Measurements from ENCODE around the gene CPNE9. TPM values are rescaled to one million over a fixed set of nuclear protein-coding genes. Genes with fewer than 3 reads are reported as not detected.

Gene CPNE9
- total RNA-seq, 4 donors from 2014 or later = not detected

- Histone ChIP-seq H3K4me3 (no peak overlapping the region), H3K9me3 (no peaks in the 10 kb centered on the region), H3K27ac (no peak overlapping the region), H3K4me1 (peaks cover 0 to 3% (median 0%) of the 10 kb centered on the region in 4 donors), H3K36me3 (peaks cover 0 to 74% (median 34%) of the 10 kb centered on the region in 4 donors), H3K27me3 (no peaks in the 10 kb centered on the region)
- in situ Hi-C loops (cut with MboI; ENCODE audit: low pct_ligation_motif_present in 1 of 4, low pct_unique_long_range_greater_than_20kb in 1 of 4, low sequenced_read_pairs in 3 of 4) (no loop called here), intact Hi-C loops (cut with DNase I; ENCODE audit: low total_unique reads) (no loop called here)
- no peak for DNase-seq
- TF ChIP-seq POLR2A (IDR thresholded peaks at IDR 0.05) = no peak
- no peak for TF ChIP-seq CTCF (IDR thresholded peaks at IDR 0.05)
- TF ChIP-seq POLR2AphosphoS5 (IDR thresholded peaks at IDR 0.05) = no peak
- TF ChIP-seq EP300 (IDR thresholded peaks at IDR 0.05; ENCODE audit: low read depth) = no peak
- WGBS, 2 donors (ENCODE audit: low coverage in 1 of 2) = 44 to 77% methylated on average over 1 to 6 of the region's 6 CpGs
Observed at GRCh38 chr3:9676785-9677184, 26.8 kb upstream of the CPNE9 start.

- no peak for DNase-seq
- Histone ChIP-seq H3K36me3 (peaks cover 0 to 73% (median 30%) of the 10 kb centered on the region in 4 donors), H3K27me3 (no peaks in the 10 kb centered on the region), H3K4me1 (peaks cover 0 to 3% (median 0%) of the 10 kb centered on the region in 4 donors), H3K4me3 (no peak overlapping the region), H3K9me3 (no peaks in the 10 kb centered on the region), H3K27ac (no peak overlapping the region)
- intact Hi-C loops (cut with DNase I; ENCODE audit: low total_unique reads) (no loop called here), in situ Hi-C loops (cut with MboI; ENCODE audit: low pct_ligation_motif_present in 1 of 4, low pct_unique_long_range_greater_than_20kb in 1 of 4, low sequenced_read_pairs in 3 of 4) (no loop called here)
- WGBS, 2 donors (ENCODE audit: low coverage in 1 of 2) = 80 to 83% methylated on average over 1 to 3 of the region's 3 CpGs
- TF ChIP-seq POLR2A (IDR thresholded peaks at IDR 0.05) = no peak
- no peak for TF ChIP-seq CTCF (IDR thresholded peaks at IDR 0.05)
- TF ChIP-seq EP300 (IDR thresholded peaks at IDR 0.05; ENCODE audit: low read depth) = no peak
- no peak for TF ChIP-seq POLR2AphosphoS5 (IDR thresholded peaks at IDR 0.05)
Observed at GRCh38 chr3:9678493-9678892, 25.1 kb upstream of the CPNE9 start.

GRCh38 chr3:9679476-9680080, 24.1 kb upstream of the CPNE9 start:
- H3K4me1 ChIP-seq = peaks cover 0 to 3% (median 0%) of the 10 kb centered on the region in 4 donors
- TF ChIP-seq POLR2AphosphoS5 (IDR thresholded peaks at IDR 0.05) (no peak), POLR2A (IDR thresholded peaks at IDR 0.05) (no peak), EP300 (IDR thresholded peaks at IDR 0.05; ENCODE audit: low read depth) (no peak), CTCF (IDR thresholded peaks at IDR 0.05) (no peak)
- 94% methylated on average over 6 of the region's 6 CpGs; no CpG with 5 or more reads in 1 of the 2 donors for WGBS, 2 donors (ENCODE audit: low coverage in 1 of 2)
- H3K9me3 ChIP-seq = no peaks in the 10 kb centered on the region
- DNase-seq = no peak
- H3K27me3 ChIP-seq = no peaks in the 10 kb centered on the region
- H3K36me3 ChIP-seq = peaks cover 0 to 77% (median 31%) of the 10 kb centered on the region in 4 donors
- no peak overlapping the region for H3K27ac ChIP-seq
- H3K4me3 ChIP-seq = no peak overlapping the region
- intact Hi-C loops (cut with DNase I; ENCODE audit: low total_unique reads) = no loop called here
- in situ Hi-C loops (cut with MboI; ENCODE audit: low pct_ligation_motif_present in 1 of 4, low pct_unique_long_range_greater_than_20kb in 1 of 4, low sequenced_read_pairs in 3 of 4) = no loop called here

GRCh38 chr3:9681011-9681722, 22.5 kb upstream of the CPNE9 start:
- DNase-seq = no peak
- Histone ChIP-seq H3K36me3 (peaks cover 0 to 89% (median 39%) of the 10 kb centered on the region in 4 donors), H3K4me1 (peaks cover 0 to 3% (median 0%) of the 10 kb centered on the region in 4 donors), H3K9me3 (no peaks in the 10 kb centered on the region), H3K4me3 (no peak overlapping the region), H3K27me3 (no peaks in the 10 kb centered on the region), H3K27ac (no peak overlapping the region)
- TF ChIP-seq POLR2AphosphoS5 (IDR thresholded peaks at IDR 0.05) (no peak), EP300 (IDR thresholded peaks at IDR 0.05; ENCODE audit: low read depth) (no peak), POLR2A (IDR thresholded peaks at IDR 0.05) (no peak), CTCF (IDR thresholded peaks at IDR 0.05) (no peak)
- intact Hi-C loops (cut with DNase I; ENCODE audit: low total_unique reads) (no loop called here), in situ Hi-C loops (cut with MboI; ENCODE audit: low pct_ligation_motif_present in 1 of 4, low pct_unique_long_range_greater_than_20kb in 1 of 4, low sequenced_read_pairs in 3 of 4) (no loop called here)
- WGBS, 2 donors (ENCODE audit: low coverage in 1 of 2) = 61 to 83% methylated on average over 3 to 7 of the region's 7 CpGs
